Neural progenitor cell (in vitro differentiated cells): ENCODE measurements around the gene GRAP. TPM values are rescaled to one million over a fixed set of nuclear protein-coding genes. Genes with fewer than 3 reads are reported as not detected.

Experiments
- DNase-seq: peaks from one replicate; pipeline ENCODE4 v3.0.0-alpha.2; 2016; ENCODE audit warnings: low spot score
- H2AFZ ChIP-seq: fragments of 200-600 bp; sonication (generic); replicated peaks from 2 replicates; pipeline ENCODE4 v1.6.1; 2016; ENCODE audit warnings: antibody characterized with exemption
- H3F3A ChIP-seq: fragments of 200-600 bp; sonication (generic); 2 replicates; pipeline ENCODE4 v1.6.1; 2016; ENCODE audit warnings: antibody characterized with exemption, low read depth
- H3K27ac ChIP-seq: fragments of 200-600 bp; sonication (generic); 2 replicates; pipeline ENCODE4 v1.5.1; 2016; ENCODE audit warnings: mild to moderate bottlenecking
- H3K27me3 ChIP-seq: fragments of 200-600 bp; sonication (generic); 2 replicates; pipeline ENCODE4 v1.6.1; 2016; ENCODE audit warnings: mild to moderate bottlenecking, moderate library complexity
- H3K36me3 ChIP-seq: fragments of 200-600 bp; sonication (generic); 2 replicates; pipeline ENCODE4 v1.5.1; 2016
- H3K4me1 ChIP-seq: fragments of 200-600 bp; sonication (generic); 2 replicates; pipeline ENCODE4 v1.6.1; 2016; ENCODE audit warnings: mixed run types
- H3K4me2 ChIP-seq: fragments of 200-600 bp; sonication (generic); 2 replicates; pipeline ENCODE4 v1.6.1; 2016
- H3K4me3 ChIP-seq: fragments of 200-600 bp; sonication (generic); 2 replicates; pipeline ENCODE4 v1.5.1; 2016
- H3K79me2 ChIP-seq: fragments of 200-600 bp; sonication (generic); 2 replicates; pipeline ENCODE4 v1.6.1; 2016; ENCODE audit warnings: low read depth
- H3K9ac ChIP-seq: fragments of 200-600 bp; sonication (generic); 2 replicates; pipeline ENCODE4 v1.6.1; 2016
- H3K9me3 ChIP-seq: fragments of 200-600 bp; sonication (generic); 2 replicates; pipeline ENCODE4 v1.5.1; 2016; ENCODE audit warnings: low read depth
- H4K20me1 ChIP-seq: fragments of 200-600 bp; sonication (generic); 2 replicates; pipeline ENCODE4 v1.6.1; 2016; ENCODE audit warnings: low read depth
- H3K27ac Mint-ChIP-seq: 3 replicates; pipeline ENCODE4 v1.8.0; 2021; ENCODE audit warnings: mixed read lengths
- H3K27me3 Mint-ChIP-seq: 2 replicates; pipeline ENCODE4 v1.8.0; 2022; ENCODE audit warnings: low read depth, mild to moderate bottlenecking, inconsistent platforms, moderate library complexity, mixed read lengths; ENCODE audit not compliant: insufficient read depth
- H3K36me3 Mint-ChIP-seq: 3 replicates; pipeline ENCODE4 v1.8.0; 2021; ENCODE audit warnings: mixed read lengths
- H3K4me1 Mint-ChIP-seq: 3 replicates; pipeline ENCODE4 v1.8.0; 2021; ENCODE audit warnings: mixed read lengths
- H3K4me3 Mint-ChIP-seq: 3 replicates; pipeline ENCODE4 v1.8.0; 2021; ENCODE audit warnings: mild to moderate bottlenecking, moderate library complexity, mixed read lengths
- H3K9me3 Mint-ChIP-seq: 3 replicates; pipeline ENCODE4 v1.8.0; 2020; ENCODE audit warnings: mixed read lengths
- CTCF ChIP-seq: fragments of 200-600 bp; sonication (generic); IDR thresholded peaks from 2 replicates; pipeline ENCODE4 v1.5.1; 2017; ENCODE audit warnings: antibody characterized with exemption, mild to moderate bottlenecking
- EZH2 ChIP-seq: fragments of 200-600 bp; sonication (generic); IDR thresholded peaks from 2 replicates; pipeline ENCODE4 v1.6.1; 2017; ENCODE audit warnings: antibody characterized with exemption, mild to moderate bottlenecking, moderate library complexity
- EZH2phosphoT487 ChIP-seq: fragments of 200-600 bp; sonication (generic); IDR thresholded peaks from 2 replicates; pipeline ENCODE4 v1.6.1; 2017; ENCODE audit warnings: antibody characterized with exemption
- total RNA-seq: library from RNA; depleted of rRNA; stranded (reverse); fragments of >200 nt; gene quantifications from 2 replicates; pipeline ENCODE4 v1.2.3, GENCODE V29; 2015; ENCODE audit warnings: low replicate concordance

The GRAP gene
- total RNA-seq, 1 donor from 2014 or later, result not detected

DNA sequence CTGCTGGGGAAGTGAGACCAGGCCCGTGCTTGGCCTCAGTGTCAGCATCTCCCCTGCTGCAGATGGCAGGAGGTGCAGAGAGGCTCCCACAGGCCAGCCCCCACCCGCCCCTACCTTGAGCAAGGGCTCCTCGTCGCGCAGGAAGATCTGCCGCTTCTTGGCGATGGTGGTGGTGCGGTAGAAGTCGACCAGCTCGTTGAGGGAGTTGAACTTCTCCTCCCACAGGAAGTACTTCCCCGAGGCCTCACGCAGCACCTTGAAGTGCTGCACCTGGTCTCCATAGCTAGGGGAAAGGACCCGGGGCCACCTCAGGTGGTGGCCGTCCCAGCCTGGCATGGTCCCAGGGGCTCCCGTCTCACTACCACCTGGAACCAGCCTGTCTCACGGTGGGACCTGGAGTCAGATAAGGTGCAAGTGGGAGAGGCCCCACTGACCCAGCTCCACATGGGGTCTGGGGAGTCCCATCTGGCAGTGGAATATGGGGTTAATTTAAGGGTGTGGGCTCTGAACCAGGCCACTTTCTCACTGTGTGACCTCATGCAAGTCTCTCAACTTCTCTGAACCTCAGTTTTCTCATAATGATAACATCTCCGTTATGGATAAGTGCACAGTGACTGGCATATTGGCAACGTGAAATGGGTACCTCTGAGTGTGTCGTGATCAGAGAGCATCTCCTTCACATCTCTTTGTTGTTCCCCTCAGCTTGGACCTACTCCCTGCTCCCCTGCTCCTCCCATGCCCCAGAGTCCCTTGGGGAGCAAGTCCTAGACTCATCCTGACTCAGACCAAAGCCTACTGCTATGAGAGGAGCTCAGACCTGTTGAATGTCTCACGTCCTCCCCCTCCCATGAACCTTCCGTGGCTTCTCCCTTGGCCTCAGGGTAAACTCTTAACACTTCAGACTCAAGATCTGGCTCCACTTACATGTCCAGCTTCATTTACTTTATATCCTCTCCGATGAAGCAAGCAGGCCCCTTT is 22.4 kb downstream of the GRAP start:
- Mint-ChIP-seq H3K4me3 (no peak overlapping the region), H3K36me3 (no peaks in the 10 kb centered on the region), H3K9me3 (no peaks in the 10 kb centered on the region), H3K4me1 (peaks cover 5% of the 10 kb centered on the region), H3K27ac (peak overlapping the region; percentile 31), H3K27me3 (no peaks in the 10 kb centered on the region)
- Histone ChIP-seq H2AFZ (no peak overlapping the region), H4K20me1 (no peaks in the 10 kb centered on the region), H3K79me2 (no peaks in the 10 kb centered on the region), H3F3A (no peaks in the 10 kb centered on the region), H3K27ac (no peak overlapping the region), H3K36me3 (no peaks in the 10 kb centered on the region), H3K4me1 (no peaks in the 10 kb centered on the region), H3K9ac (no peak overlapping the region), H3K4me3 (no peak overlapping the region), H3K4me2 (no peak overlapping the region), H3K9me3 (no peaks in the 10 kb centered on the region), H3K27me3 (no peaks in the 10 kb centered on the region)
- no peak for DNase-seq
- no peak for TF ChIP-seq EZH2

DNA sequence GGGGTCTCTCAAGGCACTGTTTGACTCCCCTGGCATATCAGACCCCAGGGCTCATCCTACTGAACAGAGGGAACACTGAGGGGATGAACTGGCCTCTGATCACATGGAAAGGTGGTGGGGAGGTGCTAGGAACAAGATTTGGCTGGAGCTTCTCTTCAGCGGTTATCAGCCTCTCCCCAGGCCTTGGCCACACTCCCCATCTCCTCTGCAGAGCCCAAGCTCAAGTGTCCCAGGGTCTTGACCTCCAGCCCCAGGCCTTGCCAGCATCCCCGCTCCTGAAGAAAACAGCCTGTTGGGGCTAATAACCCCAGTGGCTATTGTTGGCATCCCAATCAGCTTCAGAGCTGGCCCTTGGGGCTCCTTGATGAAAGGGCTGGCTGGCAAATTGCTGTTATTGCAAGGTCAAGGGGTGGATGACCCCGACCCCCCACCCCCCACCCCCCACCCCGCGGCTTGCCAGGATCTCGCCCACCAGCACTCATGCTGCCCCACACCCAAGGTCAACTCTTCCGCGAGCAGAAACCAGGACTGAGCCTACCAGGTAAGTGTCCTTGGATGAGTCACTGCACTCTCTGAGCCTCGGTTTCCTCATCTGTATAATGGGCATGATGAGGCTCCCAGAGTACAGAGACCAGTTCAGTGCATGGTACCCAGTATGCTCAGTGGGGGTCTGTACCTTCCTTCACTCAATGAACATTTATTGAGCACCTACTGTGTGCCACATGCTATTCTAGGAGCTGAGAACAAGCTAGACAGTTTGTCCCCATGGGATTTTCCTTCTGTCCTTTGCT is 23.4 kb downstream of the GRAP start:
- Histone ChIP-seq H3K4me1 (no peaks in the 10 kb centered on the region), H2AFZ (no peak overlapping the region), H3K4me2 (no peak overlapping the region), H3K27ac (no peak overlapping the region), H3K9ac (no peak overlapping the region), H3K79me2 (no peaks in the 10 kb centered on the region), H3K27me3 (no peaks in the 10 kb centered on the region), H3K4me3 (no peak overlapping the region), H3K9me3 (no peaks in the 10 kb centered on the region), H3K36me3 (no peaks in the 10 kb centered on the region), H4K20me1 (no peaks in the 10 kb centered on the region), H3F3A (no peaks in the 10 kb centered on the region)
- no peaks in the 10 kb centered on the region for H3K36me3 Mint-ChIP-seq
- H3K27ac Mint-ChIP-seq, result no peak overlapping the region
- no peaks in the 10 kb centered on the region for H3K9me3 Mint-ChIP-seq
- peaks cover 3% of the 10 kb centered on the region for H3K27me3 Mint-ChIP-seq
- H3K4me3 Mint-ChIP-seq, result no peak overlapping the region
- no peak for DNase-seq
- no peak for TF ChIP-seq EZH2phosphoT487
- TF ChIP-seq CTCF, result no peak
- TF ChIP-seq EZH2, result no peak
- peaks cover 10% of the 10 kb centered on the region for H3K4me1 Mint-ChIP-seq

GRCh38 chr17:19022747-19023146 is 24.0 kb downstream of the GRAP start:
- Histone ChIP-seq H3K4me2 (no peak overlapping the region), H2AFZ (no peak overlapping the region), H3K4me3 (no peak overlapping the region), H4K20me1 (no peaks in the 10 kb centered on the region), H3F3A (no peaks in the 10 kb centered on the region), H3K4me1 (no peaks in the 10 kb centered on the region), H3K27me3 (no peaks in the 10 kb centered on the region), H3K36me3 (no peaks in the 10 kb centered on the region), H3K9me3 (no peaks in the 10 kb centered on the region), H3K79me2 (no peaks in the 10 kb centered on the region), H3K27ac (no peak overlapping the region), H3K9ac (no peak overlapping the region)
- peaks cover 10% of the 10 kb centered on the region for H3K4me1 Mint-ChIP-seq
- peak overlapping the region; percentile 54 for H3K27ac Mint-ChIP-seq
- DNase-seq, result no peak
- H3K4me3 Mint-ChIP-seq, result no peak overlapping the region
- no peak for TF ChIP-seq CTCF
- no peaks in the 10 kb centered on the region for H3K36me3 Mint-ChIP-seq
- H3K9me3 Mint-ChIP-seq, result no peaks in the 10 kb centered on the region
- H3K27me3 Mint-ChIP-seq, result peaks cover 3% of the 10 kb centered on the region
